Astrocyte (in vitro differentiated cells and primary cell): Measurements from ENCODE around the gene FLOT2. TPM values are rescaled to one million over a fixed set of nuclear protein-coding genes. Genes with fewer than 3 reads are reported as not detected.

ENCODE experiments used
- DNase-seq: peaks from one replicate; pipeline ENCODE4 v3.0.0-alpha.2; 2010; ENCODE audit warnings: low read depth
- FAIRE-seq: peaks from 2 replicates; lab custom pipeline; 2011; peaks lifted over from hg19 to GRCh38; lab: Jason Lieb, UNC
- H2AFZ ChIP-seq: 2 replicates; pipeline ENCODE4 v1.6.0; 2012; ENCODE audit warnings: low read depth, low read length, inconsistent platforms
- H3K27ac ChIP-seq: 2 replicates; pipeline ENCODE4 v1.5.1; 2011; ENCODE audit warnings: low read depth, low read length, inconsistent platforms
- H3K27me3 ChIP-seq: 2 replicates; pipeline ENCODE4 v1.6.0; 2011; ENCODE audit warnings: low read length, inconsistent platforms; ENCODE audit not compliant: insufficient read depth
- H3K36me3 ChIP-seq: 2 replicates; pipeline ENCODE4 v1.5.1; 2011; ENCODE audit warnings: low read length, inconsistent platforms; ENCODE audit not compliant: insufficient read depth
- H3K4me1 ChIP-seq: 2 replicates; pipeline ENCODE4 v1.5.1; 2011; ENCODE audit warnings: low read length, inconsistent platforms; ENCODE audit not compliant: insufficient read depth
- H3K4me2 ChIP-seq: 2 replicates; pipeline ENCODE4 v1.6.0; 2012; ENCODE audit warnings: low read length, inconsistent platforms
- H3K4me3 ChIP-seq: 2 replicates; pipeline ENCODE4 v1.5.1; 2011; ENCODE audit warnings: low read depth, mild to moderate bottlenecking, low read length, inconsistent platforms; ENCODE audit not compliant: insufficient read depth
- H3K79me2 ChIP-seq: 2 replicates; pipeline ENCODE4 v1.6.0; 2012; ENCODE audit warnings: mild to moderate bottlenecking, low read length, inconsistent platforms; ENCODE audit not compliant: insufficient read depth
- H3K9ac ChIP-seq: 2 replicates; pipeline ENCODE4 v1.6.0; 2012; ENCODE audit warnings: mild to moderate bottlenecking, low read length, inconsistent platforms
- H3K9me3 ChIP-seq: 2 replicates; pipeline ENCODE4 v1.5.1; 2012; ENCODE audit warnings: low read depth, mild to moderate bottlenecking, low read length, inconsistent platforms; ENCODE audit not compliant: insufficient read depth
- H4K20me1 ChIP-seq: 2 replicates; pipeline ENCODE4 v1.6.0; 2012; ENCODE audit warnings: low read length, inconsistent platforms; ENCODE audit not compliant: insufficient read depth
- H3K27ac Mint-ChIP-seq: one replicate; pipeline ENCODE4 v1.8.0; 2021; ENCODE audit warnings: mild to moderate bottlenecking, mixed read lengths; ENCODE audit not compliant: unreplicated experiment
- H3K27me3 Mint-ChIP-seq: one replicate; pipeline ENCODE4 v1.8.0; 2021; ENCODE audit warnings: low read depth, mixed read lengths; ENCODE audit not compliant: unreplicated experiment
- H3K36me3 Mint-ChIP-seq: one replicate; pipeline ENCODE4 v1.8.0; 2021; ENCODE audit warnings: low read depth, mixed read lengths; ENCODE audit not compliant: unreplicated experiment
- H3K4me1 Mint-ChIP-seq: one replicate; pipeline ENCODE4 v1.8.0; 2021; ENCODE audit warnings: low read depth, mixed read lengths; ENCODE audit not compliant: unreplicated experiment
- H3K4me3 Mint-ChIP-seq: one replicate; pipeline ENCODE4 v1.8.0; 2021; ENCODE audit warnings: mild to moderate bottlenecking, moderate library complexity, mixed read lengths; ENCODE audit not compliant: unreplicated experiment
- H3K9me3 Mint-ChIP-seq: one replicate; pipeline ENCODE4 v1.8.0; 2021; ENCODE audit warnings: mild to moderate bottlenecking, mixed read lengths; ENCODE audit not compliant: unreplicated experiment
- CTCF ChIP-seq: IDR thresholded peaks from 2 replicates; pipeline ENCODE4 v1.5.1; 2011; ENCODE audit warnings: low read depth, mild to moderate bottlenecking, inconsistent platforms, low read length, moderate library complexity; ENCODE audit not compliant: insufficient read depth
- EZH2 ChIP-seq: IDR thresholded peaks from 2 replicates; pipeline ENCODE4 v1.6.1; 2012; ENCODE audit warnings: mild to moderate bottlenecking, low read length, inconsistent platforms; ENCODE audit not compliant: insufficient read depth
- total RNA-seq: library from RNA; stranded (reverse); gene quantifications from 2 replicates; pipeline ENCODE4 v1.2.1, GENCODE V29; 2021

The FLOT2 gene
- total RNA-seq, 1 donor from 2014 or later, result 84.4 TPM

- peaks cover 6% of the 10 kb centered on the region for H3K36me3 Mint-ChIP-seq
- H4K20me1 ChIP-seq, result peaks cover 84% of the 10 kb centered on the region
- H3K4me1 ChIP-seq, result peaks cover 40% of the 10 kb centered on the region
- no peaks in the 10 kb centered on the region for H3K9me3 ChIP-seq
- H3K36me3 ChIP-seq, result peaks cover 3% of the 10 kb centered on the region
- peak; percentile 65 for DNase-seq
- H3K4me1 Mint-ChIP-seq, result peaks cover 33% of the 10 kb centered on the region
- no peak for TF ChIP-seq EZH2
- no peak for TF ChIP-seq CTCF
- H3K27me3 ChIP-seq, result no peaks in the 10 kb centered on the region
- H3K27me3 Mint-ChIP-seq, result no peaks in the 10 kb centered on the region
- peak overlapping the region; percentile 89 for H3K27ac ChIP-seq
- H3K9ac ChIP-seq, result peak overlapping the region; percentile 76
- peak overlapping the region; percentile 10 for H3K27ac Mint-ChIP-seq
- no peak for FAIRE-seq
- H3K9me3 Mint-ChIP-seq, result no peaks in the 10 kb centered on the region
- H2AFZ ChIP-seq, result no peak overlapping the region
- H3K4me3 Mint-ChIP-seq, result peak overlapping the region; percentile 30
- peak overlapping the region; percentile 96 for H3K4me2 ChIP-seq
- H3K79me2 ChIP-seq, result peaks cover 96% of the 10 kb centered on the region
- H3K4me3 ChIP-seq, result peak overlapping the region; percentile 2
Measured at GRCh38 chr17:28944862-28945741, 47.6 kb upstream of the FLOT2 start.

GRCh38 chr17:28944343-28944742, 46.8 kb upstream of the FLOT2 start:
- H3K36me3 Mint-ChIP-seq, result peaks cover 6% of the 10 kb centered on the region
- H3K4me3 Mint-ChIP-seq, result no peak overlapping the region
- DNase-seq (no peak), FAIRE-seq (no peak)
- no peak overlapping the region for H3K27ac Mint-ChIP-seq
- peaks cover 96% of the 10 kb centered on the region for H3K79me2 ChIP-seq
- peaks cover 92% of the 10 kb centered on the region for H4K20me1 ChIP-seq
- H3K9me3 ChIP-seq, result no peaks in the 10 kb centered on the region
- H3K4me2 ChIP-seq, result no peak overlapping the region
- H3K4me1 ChIP-seq, result peaks cover 40% of the 10 kb centered on the region
- H3K36me3 ChIP-seq, result peaks cover 4% of the 10 kb centered on the region
- no peak overlapping the region for H3K9ac ChIP-seq
- TF ChIP-seq EZH2 (no peak), CTCF (no peak)
- no peak overlapping the region for H2AFZ ChIP-seq
- H3K9me3 Mint-ChIP-seq, result no peaks in the 10 kb centered on the region
- no peak overlapping the region for H3K27ac ChIP-seq
- no peak overlapping the region for H3K4me3 ChIP-seq
- H3K4me1 Mint-ChIP-seq, result peaks cover 35% of the 10 kb centered on the region
- no peaks in the 10 kb centered on the region for H3K27me3 Mint-ChIP-seq
- no peaks in the 10 kb centered on the region for H3K27me3 ChIP-seq

- Mint-ChIP-seq H3K27ac (no peak overlapping the region), H3K9me3 (no peaks in the 10 kb centered on the region), H3K36me3 (peaks cover 2% of the 10 kb centered on the region), H3K4me1 (peaks cover 42% of the 10 kb centered on the region), H3K4me3 (no peak overlapping the region), H3K27me3 (no peaks in the 10 kb centered on the region)
- Histone ChIP-seq H3K27me3 (no peaks in the 10 kb centered on the region), H3K4me2 (no peak overlapping the region), H3K4me1 (peaks cover 32% of the 10 kb centered on the region), H3K9me3 (no peaks in the 10 kb centered on the region), H3K79me2 (peaks cover 96% of the 10 kb centered on the region), H3K9ac (no peak overlapping the region), H4K20me1 (peaks cover 95% of the 10 kb centered on the region), H3K4me3 (no peak overlapping the region), H3K36me3 (peaks cover 5% of the 10 kb centered on the region), H3K27ac (no peak overlapping the region), H2AFZ (no peak overlapping the region)
- TF ChIP-seq CTCF (no peak), EZH2 (no peak)
- FAIRE-seq (no peak), DNase-seq (no peak)
Measured at GRCh38 chr17:28942925-28943324, 45.4 kb upstream of the FLOT2 start.
